ENCODE results near the gene REPS2.
A peak's percentile ranks its signal among the peaks of the same experiment; 100 is the strongest.

Gene REPS2

DNA sequence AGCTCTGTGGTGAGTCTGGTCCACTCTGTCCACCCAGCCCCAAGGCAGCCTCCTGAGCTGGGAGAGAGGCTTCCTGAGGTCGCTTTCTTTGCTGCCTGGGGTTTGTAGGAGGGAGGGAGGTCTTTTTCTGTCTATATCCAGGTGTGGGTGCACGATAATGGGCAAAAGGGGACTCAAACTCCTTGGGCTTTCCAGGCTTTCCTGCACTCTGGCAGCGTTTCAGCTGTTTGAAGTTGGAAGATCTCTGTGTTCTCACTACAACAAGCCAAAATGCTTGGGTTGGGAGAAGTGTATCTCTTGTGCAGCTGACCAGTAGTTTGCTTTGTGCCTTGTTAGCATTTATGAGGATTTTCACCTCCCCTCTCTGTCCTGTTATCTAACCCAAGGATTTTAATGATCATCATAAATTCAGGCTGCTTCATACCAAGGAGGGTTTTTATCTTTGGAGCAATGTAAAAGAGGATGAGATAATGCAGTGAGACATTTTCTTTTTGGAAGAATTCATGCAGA, 126.3 kb downstream of the REPS2 start:
- DNase-seq (ENCODE audit: low spot score): no peak
- CTCF ChIA-PET: interaction anchor here (0.7 kb wide), 1 partner anchor 2000 kb away, joined by 3 read pairs; no protein-coding TSS in a partner anchor
- no peak overlapping the region for H3K27ac ChIP-seq
- TF ChIP-seq, protein P1, sequence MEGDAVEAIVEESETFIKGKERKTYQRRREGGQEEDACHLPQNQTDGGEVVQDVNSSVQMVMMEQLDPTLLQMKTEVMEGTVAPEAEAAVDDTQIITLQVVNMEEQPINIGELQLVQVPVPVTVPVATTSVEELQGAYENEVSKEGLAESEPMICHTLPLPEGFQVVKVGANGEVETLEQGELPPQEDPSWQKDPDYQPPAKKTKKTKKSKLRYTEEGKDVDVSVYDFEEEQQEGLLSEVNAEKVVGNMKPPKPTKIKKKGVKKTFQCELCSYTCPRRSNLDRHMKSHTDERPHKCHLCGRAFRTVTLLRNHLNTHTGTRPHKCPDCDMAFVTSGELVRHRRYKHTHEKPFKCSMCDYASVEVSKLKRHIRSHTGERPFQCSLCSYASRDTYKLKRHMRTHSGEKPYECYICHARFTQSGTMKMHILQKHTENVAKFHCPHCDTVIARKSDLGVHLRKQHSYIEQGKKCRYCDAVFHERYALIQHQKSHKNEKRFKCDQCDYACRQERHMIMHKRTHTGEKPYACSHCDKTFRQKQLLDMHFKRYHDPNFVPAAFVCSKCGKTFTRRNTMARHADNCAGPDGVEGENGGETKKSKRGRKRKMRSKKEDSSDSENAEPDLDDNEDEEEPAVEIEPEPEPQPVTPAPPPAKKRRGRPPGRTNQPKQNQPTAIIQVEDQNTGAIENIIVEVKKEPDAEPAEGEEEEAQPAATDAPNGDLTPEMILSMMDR (conservative IDR thresholded peaks at IDR 0.05; ENCODE audit: low read depth): no peak
- POLR2A ChIA-PET (ENCODE audit: low non-redundant PET): no interaction called here

DNA sequence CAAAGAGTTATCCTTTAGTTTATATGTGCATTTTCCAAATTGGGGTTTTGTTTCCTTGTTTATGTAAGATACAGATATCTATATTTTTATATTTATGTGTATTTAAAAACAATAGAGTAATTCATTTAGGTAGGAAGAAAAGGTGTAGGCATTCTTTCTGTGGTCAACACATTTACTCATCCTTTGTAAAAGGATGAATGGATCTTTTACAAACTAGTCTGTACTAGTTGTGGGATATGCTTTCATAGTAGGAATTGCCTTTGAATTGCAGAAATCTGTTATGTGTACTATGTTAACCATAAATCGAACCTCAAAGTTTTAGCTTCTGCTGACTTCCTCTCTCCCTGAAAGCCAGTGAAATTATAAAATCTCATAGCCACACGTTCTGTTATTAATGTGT, 128.5 kb downstream of the REPS2 start:
- peak; percentile 13 for DNase-seq (ENCODE audit: low spot score)
- no peak overlapping the region for H3K27ac ChIP-seq
- ChIA-PET POLR2A (ENCODE audit: low non-redundant PET) (no interaction called here), CTCF (no interaction called here)
- TF ChIP-seq, protein P1 (conservative IDR thresholded peaks at IDR 0.05; ENCODE audit: low read depth): no peak

DNA sequence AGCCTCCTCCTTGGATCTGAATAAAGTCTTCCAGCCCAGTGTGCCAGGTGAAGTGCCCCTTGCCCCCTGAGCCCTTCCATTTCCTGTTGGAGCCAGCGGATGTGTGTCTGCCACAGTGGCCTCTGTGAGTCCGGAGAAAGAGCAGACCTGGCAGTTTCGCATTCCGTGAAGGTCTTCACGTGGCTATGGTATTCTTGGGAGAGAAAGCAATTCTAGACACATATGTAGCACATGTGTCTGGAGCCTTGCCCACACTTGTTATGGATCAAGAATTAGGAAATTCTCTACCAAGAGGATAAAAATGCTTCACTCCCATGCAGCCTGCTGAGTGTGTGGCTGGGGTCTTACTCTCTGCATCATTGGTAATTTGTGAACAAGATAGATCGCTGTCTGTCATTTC, 130.9 kb downstream of the REPS2 start:
- POLR2A ChIA-PET (ENCODE audit: low non-redundant PET): no interaction called here

DNA sequence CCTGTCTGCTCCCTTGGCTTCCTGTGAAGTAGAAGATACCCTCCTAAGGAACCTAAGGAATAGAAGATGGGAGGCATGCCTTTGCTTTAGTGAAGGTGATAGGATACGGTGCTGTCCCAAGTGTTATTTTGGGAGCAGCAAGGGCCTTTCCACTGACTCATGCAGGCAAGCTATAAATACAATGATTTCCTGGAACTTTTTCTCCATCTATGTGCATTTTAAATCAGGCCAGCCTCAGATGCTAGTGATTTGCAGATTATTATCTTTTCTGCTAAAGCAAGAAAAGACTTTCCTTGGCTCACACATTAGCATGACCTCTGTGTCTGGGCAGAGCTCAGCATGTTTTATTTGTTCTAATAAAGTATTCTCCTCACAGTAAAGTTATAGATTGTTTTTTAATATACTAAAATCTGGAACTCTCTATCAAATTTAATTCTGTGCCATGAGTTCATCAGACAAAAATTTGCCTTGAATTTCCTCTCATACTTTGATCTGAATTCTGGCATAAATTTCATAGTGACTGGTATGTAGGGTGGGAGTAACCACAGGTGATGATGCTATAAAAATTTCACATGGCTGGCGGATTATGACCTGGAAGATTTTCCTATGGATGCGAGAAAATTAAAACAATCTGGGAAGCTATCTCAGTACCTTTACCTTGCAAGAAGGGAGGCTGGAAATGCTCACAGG, 131.7 kb downstream of the REPS2 start:
- POLR2A ChIA-PET (ENCODE audit: low non-redundant PET): no interaction called here
- H3K27ac ChIP-seq: peak overlapping the region; percentile 56
- DNase-seq (ENCODE audit: low spot score): no peak
- CTCF ChIA-PET: no interaction called here
- TF ChIP-seq, protein P1 (conservative IDR thresholded peaks at IDR 0.05; ENCODE audit: low read depth): no peak

More for the DNA sequence above, 130.9 kb downstream of the REPS2 start:
- no peak for DNase-seq (ENCODE audit: low spot score)
- TF ChIP-seq, protein P1 (conservative IDR thresholded peaks at IDR 0.05; ENCODE audit: low read depth): no peak
- H3K27ac ChIP-seq: no peak overlapping the region
- CTCF ChIA-PET: no interaction called here

DNA sequence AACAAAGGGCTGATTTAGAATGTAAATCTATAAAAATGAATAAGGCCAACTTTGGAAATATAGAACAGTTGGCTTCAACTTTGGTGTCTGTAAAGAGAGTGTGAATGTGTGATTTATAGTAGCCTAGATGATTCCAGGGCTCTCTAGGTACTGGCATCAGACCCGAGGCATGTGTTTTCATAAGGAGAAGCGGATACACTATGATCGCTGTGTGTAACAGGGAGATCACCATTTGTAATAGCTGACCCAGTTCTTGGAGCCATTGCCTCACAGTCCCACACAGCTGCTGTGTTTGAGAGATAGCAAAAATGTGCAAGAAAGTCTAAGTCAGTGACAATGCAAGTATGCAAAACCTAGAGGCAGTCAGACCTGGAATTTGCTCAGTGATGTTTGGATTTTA, 135.1 kb downstream of the REPS2 start:
- H3K27ac ChIP-seq: no peak overlapping the region
- no peak for DNase-seq (ENCODE audit: low spot score)
- TF ChIP-seq, protein P1 (conservative IDR thresholded peaks at IDR 0.05; ENCODE audit: low read depth): no peak
- ChIA-PET CTCF (no interaction called here), POLR2A (ENCODE audit: low non-redundant PET) (no interaction called here)

DNA sequence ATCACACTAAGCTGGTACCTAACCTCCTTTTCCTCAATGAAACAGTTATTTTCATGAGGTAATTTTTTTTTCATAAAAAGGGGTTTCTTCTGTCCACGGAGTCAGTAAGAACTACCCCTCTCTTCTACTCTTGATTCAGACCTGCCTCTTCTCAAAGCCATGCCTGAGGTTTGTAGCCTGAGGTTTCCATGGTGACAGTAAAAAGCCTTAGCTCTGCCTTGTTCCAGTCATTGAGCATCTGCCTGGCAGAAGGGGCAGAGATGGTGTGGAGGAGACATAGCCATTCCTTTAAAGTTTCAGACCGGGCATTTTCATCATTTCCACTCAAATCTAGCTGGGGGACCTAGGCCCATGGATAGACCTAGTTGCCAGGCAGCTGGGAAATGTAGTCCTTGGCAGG, 135.5 kb downstream of the REPS2 start:
- no peak for DNase-seq (ENCODE audit: low spot score)
- POLR2A ChIA-PET (ENCODE audit: low non-redundant PET): no interaction called here
- H3K27ac ChIP-seq: no peak overlapping the region
- CTCF ChIA-PET: interaction anchor here (1.1 to 1.3 kb wide), 2 partner anchors 35 to 256 kb away, joined by 3 to 7 read pairs; no protein-coding TSS in a partner anchor
- TF ChIP-seq, protein P1 (conservative IDR thresholded peaks at IDR 0.05; ENCODE audit: low read depth): no peak
